Heart left ventricle (tissue), 16 donors: ENCODE data around the gene MCC. TPM values are rescaled to one million over a fixed set of nuclear protein-coding genes. Genes with fewer than 3 reads are reported as not detected.

Experiments
- ATAC-seq, 4 donors: fragments of 200-7000 bp; cut with Tn5 transposase; one replicate each; pipeline ENCODE4 v1.9.1; 2020 to 2022; ENCODE audit warnings: moderate library complexity in 4 of 4, mild to moderate bottlenecking in 3 of 4, moderate number of reproducible peaks in 1 of 4
- DNase-seq, 5 donors: peaks; one replicate each; pipeline ENCODE4 v3.0.0-alpha.2; 2020
- H3K27ac ChIP-seq, 12 donors: fragments of 200-600 bp; sonication (generic) in 4 of 12; one replicate each; pipeline versions ENCODE4 v1.5.0 to v1.8.0; 2016 to 2022; ENCODE audit warnings: mild to moderate bottlenecking in 2 of 12
- H3K27me3 ChIP-seq, 9 donors: fragments of 200-600 bp; sonication (generic) in 2 of 9; one replicate each; pipeline versions ENCODE4 v1.5.1 to v1.8.0; 2016 to 2022; ENCODE audit warnings: mild to moderate bottlenecking in 3 of 9
- H3K36me3 ChIP-seq, 9 donors: fragments of 200-600 bp; sonication (generic) in 2 of 9; one replicate each; pipeline versions ENCODE4 v1.5.0 to v1.8.0; 2018 to 2022; ENCODE audit warnings: mild to moderate bottlenecking in 2 of 9
- H3K4me1 ChIP-seq, 12 donors: fragments of 200-600 bp; sonication (generic) in 4 of 12; one replicate each; pipeline versions ENCODE4 v1.5.0 to v1.8.0; 2016 to 2022; ENCODE audit warnings: mild to moderate bottlenecking in 3 of 12
- H3K4me3 ChIP-seq, 12 donors: fragments of 200-600 bp; sonication (generic) in 4 of 12; one replicate each; pipeline versions ENCODE4 v1.5.0 to v1.8.0; 2017 to 2022; ENCODE audit warnings: mild to moderate bottlenecking in 9 of 12, moderate library complexity in 4 of 12
- H3K9me3 ChIP-seq, 12 donors: fragments of 200-600 bp; sonication (generic) in 4 of 12; one replicate each; pipeline versions ENCODE4 v1.5.0 to v1.8.0; 2016 to 2022; ENCODE audit warnings: mild to moderate bottlenecking in 1 of 12
- CTCF ChIP-seq, 12 donors: fragments of 200-600 bp; sonication (generic) in 4 of 12; IDR thresholded peaks; one replicate each; pipeline versions ENCODE4 v1.5.0 to v1.8.0; 2018 to 2022; ENCODE audit warnings: antibody characterized with exemption in 12 of 12, mild to moderate bottlenecking in 5 of 12
- POLR2A ChIP-seq, 2 donors: fragments of 450-650 bp; IDR thresholded peaks; one replicate each; pipeline ENCODE4 v1.6.1; 2017; ENCODE audit warnings: antibody characterized with exemption in 2 of 2, mild to moderate bottlenecking in 2 of 2, moderate library complexity in 2 of 2
- WGBS, 4 donors: extraction: QIAGEN DNeasy Blood & Tissue Kit in 2 of 4; methylation state at CpG; one replicate each; pipeline versions ENCODE4 v1.1.5 to v1.1.7; 2013 to 2018; 5-methylcytosine and 5-hydroxymethylcytosine counted together
- intact Hi-C, 10 donors: fragments of 100-400 bp; cut with DNase I; formaldehyde crosslinking; loops; one replicate each; pipeline versions ENCODE4 v1.11.1 to v1.14.2; 2022
- polyA plus RNA-seq, 2 donors: library from polyadenylated mRNA; stranded (reverse); fragments of 200-250 nt; gene quantifications; one replicate each; pipeline ENCODE4 v1.2.3, GENCODE V29; 2013
- total RNA-seq, 9 donors: library from RNA; depleted of rRNA in 2 of 9; stranded (reverse); fragments of >200 nt in 2 of 9; fragmentation: NEBNext Ultra II Directional in 3 of 9; extraction: Animal tissue kit (Norgen Biotek cat#: 25700) in 3 of 9; gene quantifications; one replicate each; pipeline versions ENCODE4 v1.1.0 to v1.2.4, GENCODE V29; 2016 to 2023
- donor health status: ischemic (EF 13 %, LVEDD 7.1; RV severe dilation, severe dysfunction).
- donor health status: healthy with polysubstance abuse.
- donor health status: DM: no; HTN: yes; CAD: no.
- donor health status: DM: no; HTN: no; CAD: no.
- donor health status: ischemic (EF 25% LVEDD 6.9; RV normal size, moderate dysfunction).
- donor health status: ischemic (EF 25% LVEDD 5.7; RV mildly dilated, moderate dysfunction).
- donor health status: healthy.
- donor health status: DM: yes; HTN: yes; CAD: no.
- donor health status: ischemic (EF 35%, LVEDD 5.7; RV mildly dilated, moderate dysfunction).
- donor health status: nonischemic (EF 11% LVEDD 7.7; RV severe dilation, severe dysfunction).
- donor health status: DM: yes; HTN: yes; CAD: no.
- donor health status: PGD.
- donor health status: ischemic (EF 29% LVEDD 5.4; RV normal size, mild dysfunction).
- donor health status: nonischemic (EF 23%, LVEDD 6.1; RV moderate dilation, normal function).

MCC gene
- total and polyA plus RNA-seq, 11 donors: 6.1 to 33.8 (median 24.3) TPM

DNA sequence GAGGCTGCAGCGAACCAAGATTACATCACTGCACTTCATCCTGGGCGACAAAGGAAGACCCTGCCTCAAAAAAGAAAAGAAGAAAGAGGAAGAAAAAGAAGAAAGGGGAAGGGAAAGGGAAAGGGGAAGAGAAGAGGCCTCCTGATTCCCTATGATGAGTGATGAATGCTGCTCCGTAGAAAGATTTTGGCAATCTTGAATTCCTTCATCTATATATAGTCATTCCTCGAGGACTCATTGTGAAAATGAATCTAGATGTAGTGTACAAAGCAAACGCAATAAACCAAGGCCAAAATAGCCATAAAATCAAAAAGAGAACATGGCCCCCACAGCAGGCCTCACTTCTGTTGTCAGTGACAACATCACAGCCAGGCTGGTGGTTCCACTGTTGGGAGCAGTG, 293.7 kb downstream of the MCC start:
- TF ChIP-seq CTCF (IDR thresholded peaks at IDR 0.05) (no peak), POLR2A (IDR thresholded peaks at IDR 0.05) (no peak)
- intact Hi-C loops: no loop called here
- Histone ChIP-seq H3K4me1 (peaks cover 0 to 56% (median 9%) of the 10 kb centered on the region in 12 donors), H3K9me3 (peaks cover 0 to 11% (median 0%) of the 10 kb centered on the region in 12 donors), H3K27me3 (no peaks in the 10 kb centered on the region), H3K36me3 (peaks cover 0 to 7% (median 0%) of the 10 kb centered on the region in 9 donors), H3K4me3 (no peak overlapping the region), H3K27ac (no peak overlapping the region)
- DNase-seq: no peak
- peak in 1 of 4 donors; percentile 10 for ATAC-seq
- 73 to 88% (median 81%) methylated on average over 5 of the region's 5 CpGs for WGBS, 4 donors

GRCh38 chr5:113194125-113194524, 294.1 kb downstream of the MCC start:
- intact Hi-C loops: no loop called here
- Histone ChIP-seq H3K4me3 (no peak overlapping the region), H3K9me3 (peaks cover 0 to 11% (median 0%) of the 10 kb centered on the region in 12 donors), H3K36me3 (peaks cover 0 to 7% (median 0%) of the 10 kb centered on the region in 9 donors), H3K27ac (no peak overlapping the region), H3K27me3 (no peaks in the 10 kb centered on the region), H3K4me1 (peaks cover 0 to 52% (median 6%) of the 10 kb centered on the region in 12 donors)
- no peak for TF ChIP-seq POLR2A (IDR thresholded peaks at IDR 0.05)
- no peak for TF ChIP-seq CTCF (IDR thresholded peaks at IDR 0.05)
- 85 to 93% (median 87%) methylated on average over 6 of the region's 6 CpGs for WGBS, 4 donors
- ATAC-seq (no peak), DNase-seq (no peak)

GRCh38 chr5:113193311-113193978, 294.8 kb downstream of the MCC start:
- H3K4me3 ChIP-seq: no peak overlapping the region
- intact Hi-C loops: no loop called here
- H3K27ac ChIP-seq: no peak overlapping the region
- TF ChIP-seq POLR2A (IDR thresholded peaks at IDR 0.05) (no peak), CTCF (IDR thresholded peaks at IDR 0.05) (no peak)
- peaks cover 0 to 52% (median 5%) of the 10 kb centered on the region in 12 donors for H3K4me1 ChIP-seq
- peaks cover 0 to 7% (median 0%) of the 10 kb centered on the region in 9 donors for H3K36me3 ChIP-seq
- WGBS, 4 donors: 88 to 94% (median 92%) methylated on average over 5 of the region's 5 CpGs
- DNase-seq: no peak
- no peak for ATAC-seq
- H3K9me3 ChIP-seq: peaks cover 0 to 11% (median 0%) of the 10 kb centered on the region in 12 donors
- H3K27me3 ChIP-seq: no peaks in the 10 kb centered on the region

- TF ChIP-seq CTCF (IDR thresholded peaks at IDR 0.05): no peak
- no peak for TF ChIP-seq POLR2A (IDR thresholded peaks at IDR 0.05)
These were observed 295.7 kb downstream of the MCC start for GRCh38 chr5:113192541-113192940.

More at GRCh38 chr5:113192541-113192940, 295.7 kb downstream of the MCC start:
- no peak for DNase-seq
- Histone ChIP-seq H3K4me3 (no peak overlapping the region), H3K27me3 (no peaks in the 10 kb centered on the region), H3K9me3 (peaks cover 0 to 11% (median 0%) of the 10 kb centered on the region in 12 donors), H3K36me3 (peaks cover 0 to 7% (median 0%) of the 10 kb centered on the region in 9 donors), H3K27ac (no peak overlapping the region), H3K4me1 (peaks cover 0 to 51% (median 5%) of the 10 kb centered on the region in 12 donors)
- 94 to 99% (median 99%) methylated on average over 2 of the region's 2 CpGs for WGBS, 4 donors
- no peak for ATAC-seq
- intact Hi-C loops: no loop called here
